Stomach smooth muscle (tissue), 2 donors: ENCODE measurements around the gene DVL1.

Experiments used
- H3K27ac ChIP-seq: one replicate; pipeline ENCODE4 v1.7.0; 2013; ENCODE audit warnings: mild to moderate bottlenecking, low read length, inconsistent platforms
- H3K27me3 ChIP-seq, 2 donors: one replicate each; pipeline ENCODE4 v1.7.0; 2013; ENCODE audit warnings: low read length in 2 of 2; ENCODE audit not compliant: insufficient read depth in 2 of 2, control insufficient read depth in 1 of 2
- H3K36me3 ChIP-seq, 2 donors: one replicate each; pipeline ENCODE4 v1.7.0; 2013; ENCODE audit warnings: low read length in 2 of 2; ENCODE audit not compliant: control insufficient read depth in 2 of 2, insufficient read depth in 2 of 2
- H3K4me1 ChIP-seq: one replicate; pipeline ENCODE4 v1.7.0; 2013; ENCODE audit warnings: low read length; ENCODE audit not compliant: control insufficient read depth, insufficient read depth
- H3K4me3 ChIP-seq, 2 donors: one replicate each; pipeline ENCODE4 v1.7.0; 2013; ENCODE audit warnings: low read length in 2 of 2
- H3K9ac ChIP-seq, 2 donors: one replicate each; pipeline ENCODE4 v1.7.0; 2013; ENCODE audit warnings: low read length in 2 of 2, mild to moderate bottlenecking in 1 of 2
- H3K9me3 ChIP-seq, 2 donors: one replicate each; pipeline ENCODE4 v1.7.0; 2013; ENCODE audit warnings: low read length in 2 of 2; ENCODE audit not compliant: control insufficient read depth in 2 of 2
- donor health status: healthy.
- donor health status: Pancreatic carcinoma.

DVL1 gene

GRCh38 chr1:1349256-1350012, at the start of gene DVL1:
Gene DVL1 (minus strand): TSS chr1:1349418. CDS start chr1:1349065, 353 bp downstream.
- Histone ChIP-seq H3K9ac (peak within 1 kb of the TSS; percentile 72 to 77), H3K36me3 (peaks cover 0 to 2% of the 10 kb centered on the region in 2 donors), H3K9me3 (no peaks in the 10 kb centered on the region), H3K27ac (peak within 1 kb of the TSS; percentile 46), H3K27me3 (no peaks in the 10 kb centered on the region), H3K4me1 (peaks cover 64% of the 10 kb centered on the region), H3K4me3 (peak within 1 kb of the TSS; percentile 81 to 85)

GRCh38 chr1:1398677-1399186, 49.5 kb upstream of the DVL1 start:
- no peaks in the 10 kb centered on the region for H3K9me3 ChIP-seq
- H3K27ac ChIP-seq = peak overlapping the region; percentile 67

GRCh38 chr1:1397839-1398523, 48.8 kb upstream of the DVL1 start:
- Histone ChIP-seq H3K27me3 (no peaks in the 10 kb centered on the region), H3K9ac (peak overlapping the region; percentile 72 to 78), H3K27ac (no peak overlapping the region), H3K4me3 (peak overlapping the region; percentile 91 to 93), H3K9me3 (no peaks in the 10 kb centered on the region), H3K36me3 (peaks cover 43 to 48% of the 10 kb centered on the region in 2 donors), H3K4me1 (peaks cover 38% of the 10 kb centered on the region)

More at GRCh38 chr1:1398677-1399186, 49.5 kb upstream of the DVL1 start:
- Histone ChIP-seq H3K4me3 (peak overlapping the region; percentile 91 to 93), H3K9ac (peak overlapping the region; percentile 78 to 91), H3K27me3 (no peaks in the 10 kb centered on the region), H3K4me1 (peaks cover 38% of the 10 kb centered on the region), H3K36me3 (peaks cover 38 to 42% of the 10 kb centered on the region in 2 donors)

- Histone ChIP-seq H3K9me3 (no peaks in the 10 kb centered on the region), H3K27ac (no peak overlapping the region), H3K27me3 (no peaks in the 10 kb centered on the region), H3K36me3 (peaks cover 54 to 60% of the 10 kb centered on the region in 2 donors), H3K4me3 (no peak overlapping the region), H3K9ac (no peak overlapping the region), H3K4me1 (peaks cover 28% of the 10 kb centered on the region)
Measured at GRCh38 chr1:1395166-1395565, 45.9 kb upstream of the DVL1 start.

- no peak overlapping the region for H3K27ac ChIP-seq
- H3K4me1 ChIP-seq = peaks cover 20% of the 10 kb centered on the region
- H3K27me3 ChIP-seq = no peaks in the 10 kb centered on the region
- no peak overlapping the region for H3K9ac ChIP-seq
- no peaks in the 10 kb centered on the region for H3K9me3 ChIP-seq
- no peak overlapping the region for H3K4me3 ChIP-seq
- H3K36me3 ChIP-seq = peaks cover 62 to 70% of the 10 kb centered on the region in 2 donors
Measured at GRCh38 chr1:1394116-1394515, 44.9 kb upstream of the DVL1 start.

- peaks cover 62 to 71% of the 10 kb centered on the region in 2 donors for H3K36me3 ChIP-seq
Measured at GRCh38 chr1:1393428-1393827, 44.2 kb upstream of the DVL1 start.

GRCh38 chr1:1393014-1393413, 43.8 kb upstream of the DVL1 start:
- Histone ChIP-seq H3K36me3 (peaks cover 63 to 73% of the 10 kb centered on the region in 2 donors), H3K9ac (no peak overlapping the region)

More at GRCh38 chr1:1393428-1393827, 44.2 kb upstream of the DVL1 start:
- Histone ChIP-seq H3K4me1 (peaks cover 19% of the 10 kb centered on the region), H3K27me3 (no peaks in the 10 kb centered on the region), H3K9me3 (no peaks in the 10 kb centered on the region), H3K9ac (no peak overlapping the region), H3K4me3 (no peak overlapping the region), H3K27ac (no peak overlapping the region)

GRCh38 chr1:1391225-1391624, 42.0 kb upstream of the DVL1 start:
- Histone ChIP-seq H3K36me3 (peaks cover 71 to 80% of the 10 kb centered on the region in 2 donors), H3K27ac (no peak overlapping the region), H3K9me3 (no peaks in the 10 kb centered on the region), H3K4me1 (peaks cover 7% of the 10 kb centered on the region), H3K4me3 (no peak overlapping the region), H3K27me3 (no peaks in the 10 kb centered on the region), H3K9ac (no peak overlapping the region)

More at GRCh38 chr1:1393014-1393413, 43.8 kb upstream of the DVL1 start:
- Histone ChIP-seq H3K9me3 (no peaks in the 10 kb centered on the region), H3K4me3 (no peak overlapping the region), H3K27me3 (no peaks in the 10 kb centered on the region), H3K4me1 (peaks cover 14% of the 10 kb centered on the region), H3K27ac (no peak overlapping the region)

GRCh38 chr1:1390675-1391074, 41.5 kb upstream of the DVL1 start:
- H3K27ac ChIP-seq = no peak overlapping the region
- H3K27me3 ChIP-seq = no peaks in the 10 kb centered on the region
- H3K36me3 ChIP-seq = peaks cover 76 to 85% of the 10 kb centered on the region in 2 donors
- no peak overlapping the region for H3K9ac ChIP-seq
- H3K9me3 ChIP-seq = no peaks in the 10 kb centered on the region
- H3K4me1 ChIP-seq = peaks cover 6% of the 10 kb centered on the region
- H3K4me3 ChIP-seq = no peak overlapping the region

- H3K4me1 ChIP-seq = no peaks in the 10 kb centered on the region
- H3K36me3 ChIP-seq = peaks cover 59 to 62% of the 10 kb centered on the region in 2 donors
- H3K4me3 ChIP-seq = no peak overlapping the region
- no peak overlapping the region for H3K27ac ChIP-seq
- H3K9me3 ChIP-seq = no peaks in the 10 kb centered on the region
- H3K9ac ChIP-seq = no peak overlapping the region
- H3K27me3 ChIP-seq = no peaks in the 10 kb centered on the region
Measured at GRCh38 chr1:1388078-1388472, 38.9 kb upstream of the DVL1 start.
